GM19463 (cell line): Measurements from ENCODE around the gene NOP9.
"Not testable (repeated sequence)": the region's sequence is repeated elsewhere in the genome, so short reads cannot be mapped to it uniquely, and the experiment has no call there.

ENCODE experiments used
- ATAC-seq: cut with Tn5 transposase; IDR thresholded peaks from one replicate; pipeline ENCODE4 v1.9.1; 2021; ENCODE audit warnings: mild to moderate bottlenecking, moderate library complexity; ENCODE audit not compliant: unreplicated experiment

NOP9 gene

DNA sequence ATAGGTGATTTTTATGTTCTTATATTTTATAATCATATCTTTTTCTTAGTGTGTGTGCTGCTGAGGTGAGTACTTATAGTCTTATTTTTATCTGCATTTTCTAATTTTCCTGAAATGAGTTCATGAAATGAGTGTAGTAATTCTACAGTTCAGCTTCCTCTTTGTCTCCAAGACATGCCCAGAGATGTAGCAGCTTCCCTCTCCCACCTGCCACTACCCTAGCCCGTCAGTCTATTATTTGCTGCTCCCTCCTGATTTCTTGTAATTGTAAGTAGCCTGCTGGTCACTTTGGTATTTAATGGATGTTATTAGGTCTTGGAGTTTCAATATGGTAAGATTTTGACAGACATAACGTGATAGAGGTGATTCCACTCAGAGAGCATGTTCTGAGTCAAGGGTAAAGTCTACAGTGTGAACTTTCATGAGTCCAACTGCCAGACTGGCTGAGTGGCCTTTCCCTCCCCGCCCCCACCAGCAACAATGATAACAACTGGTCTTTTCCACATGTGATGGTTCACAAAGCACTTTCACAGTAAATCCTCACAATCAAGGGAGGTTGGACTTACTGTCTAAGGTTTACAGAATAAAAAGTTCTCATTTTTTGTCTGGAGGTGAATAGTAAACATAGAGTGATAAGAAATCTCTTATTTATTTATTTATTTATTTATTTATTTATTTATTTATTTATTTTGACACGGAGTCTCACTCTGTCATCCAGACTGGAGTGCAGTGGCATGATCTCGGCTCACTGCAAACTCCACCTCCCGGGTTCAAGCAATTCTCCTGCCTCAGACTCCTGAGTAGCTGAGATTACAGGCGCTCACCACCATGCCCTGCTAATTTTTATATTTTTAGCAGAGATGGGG, 44.4 kb downstream of the NOP9 start:
- ATAC-seq = no peak

DNA sequence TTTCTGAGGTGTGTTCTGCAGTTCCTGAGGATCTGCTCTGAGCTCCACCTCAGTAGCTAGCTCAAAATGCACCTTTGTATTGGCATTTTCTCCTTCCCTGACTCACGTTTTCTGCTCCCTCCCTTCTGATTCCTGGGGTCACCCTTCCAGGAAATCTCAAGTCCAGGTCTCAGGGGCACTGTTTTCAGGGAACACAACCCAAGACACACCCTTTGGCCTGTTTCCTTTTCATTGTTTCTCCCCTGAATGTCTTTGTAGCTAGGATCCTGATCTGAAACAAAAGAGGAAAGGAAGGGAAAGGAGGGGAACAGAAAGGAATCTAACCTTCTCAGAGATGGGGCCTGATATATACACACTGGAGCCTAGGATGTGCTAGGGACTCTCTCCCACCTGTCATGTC, 47.5 kb downstream of the NOP9 start:
- no peak for ATAC-seq

DNA sequence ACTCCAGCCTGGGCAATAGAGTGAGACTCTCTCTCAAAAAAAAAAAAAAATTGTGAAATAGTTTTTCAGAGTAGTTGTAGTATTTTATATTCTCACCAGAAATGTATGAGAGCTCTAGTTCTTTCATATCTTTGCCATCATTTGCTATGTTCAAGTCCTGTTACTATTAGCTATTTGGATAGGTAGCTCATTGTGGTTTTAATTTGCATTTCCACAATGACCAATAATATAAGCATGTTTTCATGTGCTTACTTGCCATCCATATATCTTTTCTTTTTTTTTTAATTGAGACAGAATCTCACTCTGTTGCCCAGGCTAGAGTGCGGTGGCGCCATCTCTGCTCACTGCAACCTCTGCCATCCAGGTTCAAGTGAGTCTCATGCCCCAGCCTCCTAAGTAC, 48.5 kb downstream of the NOP9 start:
- ATAC-seq = no peak

DNA sequence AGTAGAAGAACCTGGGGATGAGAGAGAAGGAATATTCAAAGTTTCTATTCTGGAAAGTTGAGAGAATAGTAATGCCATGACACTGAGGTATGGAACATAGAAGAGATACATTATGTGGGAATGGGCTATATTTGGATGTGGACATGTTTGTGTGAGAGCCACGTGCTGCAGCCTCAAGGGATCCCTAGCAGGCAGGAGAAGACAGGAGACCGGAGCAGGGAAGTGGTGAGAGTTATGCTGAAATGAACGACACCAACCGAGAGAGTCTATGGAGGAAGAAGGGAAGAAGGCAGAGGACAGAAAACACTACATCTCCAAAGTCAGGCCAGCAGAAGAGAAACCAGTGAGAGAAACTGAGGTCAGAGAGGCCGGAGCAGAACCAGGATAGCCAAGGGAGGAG, 50.1 kb downstream of the NOP9 start:
- ATAC-seq = no peak

DNA sequence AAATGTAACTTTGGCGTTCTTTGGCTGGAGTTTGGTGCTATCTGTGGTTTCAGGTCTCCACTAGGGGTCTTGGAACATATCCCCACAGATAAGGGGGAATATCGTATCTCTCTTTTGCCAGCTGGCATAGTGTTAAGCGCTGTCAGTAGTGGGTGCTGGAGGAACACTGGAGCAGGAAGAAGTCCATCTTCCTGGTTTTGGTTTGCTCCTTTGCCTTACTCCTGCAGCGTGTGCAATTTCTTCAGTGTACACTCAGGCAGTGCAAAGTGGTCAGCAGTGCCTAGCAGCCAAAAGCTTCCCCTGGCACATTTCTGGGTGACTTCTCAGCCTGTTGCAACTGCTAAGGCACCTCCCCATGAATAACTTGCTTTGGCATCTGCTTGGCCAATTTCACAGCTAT, 51.9 kb downstream of the NOP9 start:
- no peak for ATAC-seq

DNA sequence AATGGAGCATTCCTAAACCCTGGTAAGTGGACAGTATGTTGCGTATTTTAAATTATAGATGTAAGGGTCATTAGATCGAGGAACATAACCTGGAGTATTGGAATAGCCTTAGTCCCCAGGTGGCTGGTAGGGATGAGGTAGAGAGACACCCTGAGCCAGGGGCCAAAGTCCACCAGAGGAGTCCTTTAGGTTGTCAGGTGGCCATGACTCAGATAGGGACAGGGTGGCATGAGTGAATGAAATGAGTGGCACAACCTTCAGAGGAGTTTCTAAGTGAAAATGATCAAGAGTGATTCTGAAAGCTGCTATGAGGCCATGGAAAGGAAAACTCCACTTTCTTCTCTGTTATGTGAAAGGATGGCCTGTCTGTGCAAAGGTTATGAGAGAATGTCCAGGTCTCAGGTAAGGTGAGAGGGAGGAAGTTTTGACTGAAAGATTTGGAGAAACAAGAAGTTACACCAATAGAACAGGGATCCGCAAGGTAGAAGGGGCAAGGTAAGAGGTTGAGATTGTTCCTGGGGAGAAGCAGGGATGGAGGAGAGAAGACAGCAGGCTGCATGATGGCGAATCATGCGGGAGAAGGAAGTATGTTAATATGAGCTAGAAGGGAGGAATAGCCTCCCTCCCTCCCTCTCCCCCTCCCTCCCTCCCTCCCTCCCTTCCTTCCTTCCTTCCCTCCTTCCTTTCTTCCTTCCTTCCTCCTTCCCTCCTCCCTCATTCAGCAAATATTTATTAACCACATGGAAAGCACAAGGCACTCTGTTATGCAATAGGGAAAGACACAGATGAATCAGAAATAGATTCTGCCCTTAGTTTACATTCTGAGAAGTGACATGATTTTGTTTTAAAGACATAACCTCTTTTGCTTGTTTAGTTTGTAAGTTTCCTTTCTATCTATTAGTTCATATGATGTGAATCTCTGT, 54.2 kb downstream of the NOP9 start:
- peak; percentile 76 for ATAC-seq

DNA sequence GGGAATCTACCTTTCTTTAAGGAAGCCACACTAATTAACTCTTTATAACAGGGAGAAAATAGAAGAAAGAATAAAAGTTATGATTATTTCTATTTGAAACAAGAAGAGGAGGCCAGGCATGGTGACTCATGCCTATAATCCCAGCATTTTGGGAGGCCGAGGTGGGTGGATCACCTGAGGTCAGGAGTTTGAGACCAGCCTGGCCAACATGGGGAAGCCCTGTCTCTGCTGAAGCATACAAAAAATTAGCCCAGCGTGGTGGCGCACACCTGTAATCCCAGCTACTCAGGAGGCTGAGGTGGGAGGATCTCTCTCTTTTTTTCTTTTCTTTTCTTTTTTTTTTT, 54.8 kb downstream of the NOP9 start:
- ATAC-seq = not testable (repeated sequence)

DNA sequence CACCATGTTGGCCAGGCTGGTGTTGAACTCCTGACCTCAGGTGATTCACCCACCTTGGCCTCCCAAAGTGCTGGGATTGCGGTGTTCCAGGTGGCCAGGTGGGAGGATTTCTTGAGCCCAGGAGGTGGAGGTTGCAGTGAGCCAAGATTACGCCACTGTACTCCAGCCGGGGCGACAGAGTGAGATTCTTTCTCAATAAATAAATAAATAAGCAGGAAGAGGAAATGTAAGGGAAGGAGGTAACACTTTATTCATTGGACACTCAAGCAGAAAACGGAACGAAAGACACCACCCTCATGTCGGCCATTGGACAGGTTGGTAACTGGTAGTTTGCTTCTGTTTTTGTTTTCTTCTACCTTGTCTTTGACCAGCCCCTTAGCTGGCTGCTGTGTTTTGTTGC, 55.4 kb downstream of the NOP9 start:
- ATAC-seq = no peak

DNA sequence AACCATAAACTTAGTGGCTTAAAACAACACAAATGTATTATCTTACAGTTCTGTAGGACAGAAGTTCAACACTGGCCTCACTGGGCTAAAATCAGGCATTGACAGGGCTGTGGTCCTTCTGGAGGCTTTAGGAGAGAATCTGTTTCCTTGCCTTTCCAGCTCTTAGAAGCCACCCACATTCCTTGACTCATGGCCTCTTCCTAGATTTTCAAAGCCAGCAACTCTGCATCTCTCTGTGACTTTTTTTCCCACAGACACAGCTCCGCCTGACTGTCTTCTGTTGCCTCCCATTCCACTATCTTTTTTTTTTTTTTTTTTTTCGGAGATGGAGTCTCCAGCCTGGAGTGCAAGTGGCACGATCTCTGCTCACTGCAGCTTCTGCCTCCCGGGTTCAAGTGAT, 56.6 kb downstream of the NOP9 start:
- ATAC-seq = no peak
